ENCODE results near the gene SLC6A12. TPM values are rescaled to one million over a fixed set of nuclear protein-coding genes. Genes with fewer than 3 reads are reported as not detected.
A peak's percentile ranks its signal among the peaks of the same experiment; 100 is the strongest.
"Not testable (repeated sequence)": the region's sequence is repeated elsewhere in the genome, so short reads cannot be mapped to it uniquely, and the experiment has no call there.

Gene SLC6A12
- total RNA-seq, 4 donors from 2014 or later = 0.57 TPM; not detected in 3

- Histone ChIP-seq H3K4me3 (no peak overlapping the region), H3K36me3 (no peaks in the 10 kb centered on the region), H3K27ac (no peak overlapping the region), H3K4me1 (peaks cover 8 to 13% (median 11%) of the 10 kb centered on the region in 3 donors), H3K9me3 (no peaks in the 10 kb centered on the region), H3K27me3 (peaks cover 0 to 82% (median under 1%) of the 10 kb centered on the region in 4 donors)
- no peak for DNase-seq
- intact Hi-C loops (cut with DNase I) = no loop called here
- WGBS, 2 donors = 100% methylated on average over 2 of the region's 8 CpGs; no CpG with 5 or more reads in 1 of the 2 donors
- TF ChIP-seq CTCF (IDR thresholded peaks at IDR 0.05) = no peak
Observed at GRCh38 chr12:190881-191280, 23.1 kb downstream of the SLC6A12 start.

- intact Hi-C loops (cut with DNase I) = no loop called here
- peaks cover 8 to 13% (median 11%) of the 10 kb centered on the region in 3 donors for H3K4me1 ChIP-seq
- H3K9me3 ChIP-seq = no peaks in the 10 kb centered on the region
- H3K36me3 ChIP-seq = no peaks in the 10 kb centered on the region
- 58 to 74% methylated on average over 3 to 6 of the region's 6 CpGs for WGBS, 2 donors
- TF ChIP-seq POLR2A (IDR thresholded peaks at IDR 0.05) (no peak), CTCF (IDR thresholded peaks at IDR 0.05) (no peak)
- peaks cover 0 to 69% (median 0%) of the 10 kb centered on the region in 4 donors for H3K27me3 ChIP-seq
- no peak for DNase-seq
- peak overlapping the region in 1 of 4 donors; percentile 69 for H3K4me3 ChIP-seq
- no peak overlapping the region for H3K27ac ChIP-seq
Observed at GRCh38 chr12:189622-189962, 24.4 kb downstream of the SLC6A12 start.

GRCh38 chr12:188910-189621, 24.9 kb downstream of the SLC6A12 start:
- H3K27ac ChIP-seq = no peak overlapping the region
- no peaks in the 10 kb centered on the region for H3K36me3 ChIP-seq
- peaks cover 0 to 63% (median 0%) of the 10 kb centered on the region in 4 donors for H3K27me3 ChIP-seq
- intact Hi-C loops (cut with DNase I) = no loop called here
- no peak for DNase-seq
- H3K4me1 ChIP-seq = peaks cover 8 to 13% (median 11%) of the 10 kb centered on the region in 3 donors
- WGBS, 2 donors = 6 to 29% methylated on average over 5 to 25 of the region's 52 CpGs
- no peaks in the 10 kb centered on the region for H3K9me3 ChIP-seq
- H3K4me3 ChIP-seq = peak overlapping the region; percentile 22 to 69 (median 46)
- TF ChIP-seq POLR2A (IDR thresholded peaks at IDR 0.05) = no peak
- peak; percentile 54 to 84 (median 74) for TF ChIP-seq CTCF (IDR thresholded peaks at IDR 0.05)

GRCh38 chr12:187986-188909, 25.7 kb downstream of the SLC6A12 start:
- intact Hi-C loops (cut with DNase I); H3K27ac ChIP-seq; H3K36me3 ChIP-seq; DNase-seq; H3K9me3 ChIP-seq: not testable (repeated sequence)
- Histone ChIP-seq H3K27me3 (peaks cover 0 to 55% (median 0%) of the 10 kb centered on the region in 4 donors), H3K4me1 (peaks cover 8 to 13% (median 11%) of the 10 kb centered on the region in 3 donors), H3K4me3 (peak overlapping the region; percentile 22 to 69 (median 46))
- 50 to 60% methylated on average over 1 to 4 of the region's 53 CpGs for WGBS, 2 donors

- TF ChIP-seq CTCF (IDR thresholded peaks at IDR 0.05) (no peak), POLR2A (IDR thresholded peaks at IDR 0.05) (no peak)
- no peak overlapping the region for H3K27ac ChIP-seq
- H3K9me3 ChIP-seq = no peaks in the 10 kb centered on the region
- intact Hi-C loops (cut with DNase I) = no loop called here
- H3K4me1 ChIP-seq = peaks cover 8 to 18% (median 11%) of the 10 kb centered on the region in 3 donors
- WGBS, 2 donors = 69 to 89% methylated on average over 3 to 5 of the region's 11 CpGs
- H3K4me3 ChIP-seq = no peak overlapping the region
- H3K36me3 ChIP-seq = no peaks in the 10 kb centered on the region
- H3K27me3 ChIP-seq = peaks cover 0 to 47% (median 0%) of the 10 kb centered on the region in 4 donors
- DNase-seq = no peak
Observed at GRCh38 chr12:186006-186625, 27.8 kb downstream of the SLC6A12 start.
